ENCODE data around the gene ADCY3.

GRCh38 chr2:24809316-24810007, 110.6 kb downstream of the ADCY3 start:
- TF ChIP-seq POLR2AphosphoS5 (IDR thresholded peaks at IDR 0.05): no peak
- no peak for TF ChIP-seq CTCF (IDR thresholded peaks at IDR 0.05)
- TF ChIP-seq POLR2A (IDR thresholded peaks at IDR 0.05): no peak

All from breast epithelium (tissue), 3 donors.